HG02943 (cell line): ENCODE results near the gene MKLN1.
A peak's percentile ranks its signal among the peaks of the same experiment; 100 is the strongest.

Source experiments
- ATAC-seq: cut with Tn5 transposase; IDR thresholded peaks from one replicate; pipeline ENCODE4 v1.9.1; 2021; ENCODE audit warnings: mild to moderate bottlenecking, low read depth, moderate library complexity; ENCODE audit not compliant: unreplicated experiment

MKLN1 gene

GRCh38 chr7:131346885-131347592 is 19.4 kb downstream of the MKLN1 start:
- no peak for ATAC-seq

- no peak for ATAC-seq
Measured at GRCh38 chr7:131352032-131352431, 24.4 kb downstream of the MKLN1 start.

GRCh38 chr7:131354390-131354789 is 26.7 kb downstream of the MKLN1 start:
- ATAC-seq, result no peak

- ATAC-seq, result no peak
Measured at GRCh38 chr7:131355917-131356777, 28.5 kb downstream of the MKLN1 start.

- ATAC-seq, result no peak
Measured at GRCh38 chr7:131357282-131357880, 29.7 kb downstream of the MKLN1 start.

- no peak for ATAC-seq
Measured at GRCh38 chr7:131358636-131359035, 31.0 kb downstream of the MKLN1 start.

GRCh38 chr7:131359136-131359776 is 31.6 kb downstream of the MKLN1 start:
- no peak for ATAC-seq

GRCh38 chr7:131363719-131364118 is 36.0 kb downstream of the MKLN1 start:
- ATAC-seq, result no peak

- ATAC-seq, result no peak
Measured at GRCh38 chr7:131364767-131365344, 37.2 kb downstream of the MKLN1 start.

- ATAC-seq, result no peak
Measured at GRCh38 chr7:131365838-131366237, 38.2 kb downstream of the MKLN1 start.

- no peak for ATAC-seq
Measured at GRCh38 chr7:131369354-131369753, 41.7 kb downstream of the MKLN1 start.

GRCh38 chr7:131370523-131370968 is 42.9 kb downstream of the MKLN1 start:
- ATAC-seq, result peak; percentile 76

- no peak for ATAC-seq
Measured at GRCh38 chr7:131371411-131371810, 43.7 kb downstream of the MKLN1 start.

- ATAC-seq, result no peak
Measured at GRCh38 chr7:131372554-131372953, 44.9 kb downstream of the MKLN1 start.

GRCh38 chr7:131374821-131375220 is 47.1 kb downstream of the MKLN1 start:
- no peak for ATAC-seq

- ATAC-seq, result no peak
Measured at GRCh38 chr7:131381069-131381838, 53.6 kb downstream of the MKLN1 start.

- no peak for ATAC-seq
Measured at GRCh38 chr7:131383417-131384285, 56.0 kb downstream of the MKLN1 start.

GRCh38 chr7:131384286-131384635 is 56.6 kb downstream of the MKLN1 start:
- no peak for ATAC-seq

GRCh38 chr7:131385039-131385605 is 57.4 kb downstream of the MKLN1 start:
- no peak for ATAC-seq
